Epithelial cell of umbilical artery (primary cell): ENCODE results near the gene CDKN2D. TPM values are rescaled to one million over a fixed set of nuclear protein-coding genes. Genes with fewer than 3 reads are reported as not detected.

ENCODE experiments used
- total RNA-seq: library from RNA; depleted of rRNA; stranded (reverse); fragments of >200 nt; gene quantifications from 2 replicates; pipeline ENCODE4 v1.2.3, GENCODE V29; 2014

Gene CDKN2D
- 5.9 and 7.1 TPM in 2 replicates for total RNA-seq

GRCh38 chr19:10568826-10569651 is at the start of gene CDKN2D:
Gene CDKN2D (minus strand): TSS chr19:10568979. CDS start chr19:10568653, 326 bp downstream.

GRCh38 chr19:10587022-10587838 is 18.5 kb upstream of the CDKN2D start, which contains the start of gene AP1M2:
Gene AP1M2 (minus strand): TSS chr19:10587312. CDS start chr19:10587231, 81 bp downstream.

GRCh38 chr19:10565567-10566407 is 3.0 kb downstream of the CDKN2D start, which contains the start of gene KRI1:
Gene KRI1 (minus strand): TSS chr19:10566010. CDS start chr19:10565999, 11 bp downstream.

GRCh38 chr19:10543420-10544241 is 25.1 kb downstream of the CDKN2D start, which contains the start of gene ATG4D:
Gene ATG4D (plus strand): TSS chr19:10543904. CDS start chr19:10544091, 187 bp downstream.

GRCh38 chr19:10517361-10517759 is 51.4 kb downstream of the CDKN2D start, which contains the start of gene S1PR5:
Gene S1PR5 (minus strand): TSS chr19:10517447. CDS start chr19:10515011, 2,436 bp downstream.

Other genes starting within 250 kb of the CDKN2D start
- gene RAVER1, start 235.4 kb downstream of the CDKN2D start, total RNA-seq, result 7.1 and 7.4 TPM in 2 replicates
- 11.7 and 16.6 TPM in 2 replicates for gene ICAM3, start 229.4 kb downstream of the CDKN2D start, total RNA-seq
- gene TYK2, start 188.4 kb downstream of the CDKN2D start, total RNA-seq, result 59.1 and 82.8 TPM in 2 replicates
- gene CDC37, start 165.4 kb downstream of the CDKN2D start, total RNA-seq, result 309 and 362 TPM in 2 replicates
- gene PDE4A, start 148.4 kb downstream of the CDKN2D start, total RNA-seq, result 1.6 and 1.7 TPM in 2 replicates
- 76.0 and 78.3 TPM in 2 replicates for gene KEAP1, start 65.6 kb downstream of the CDKN2D start, total RNA-seq
- gene S1PR5, start 51.5 kb downstream of the CDKN2D start, total RNA-seq, result under 0.01 TPM in 1 of 2 replicates, not detected in the other
- gene ATG4D, start 25.1 kb downstream of the CDKN2D start, total RNA-seq, result 12.9 and 14.0 TPM in 2 replicates
- 8.4 and 12.8 TPM in 2 replicates for gene KRI1, start 3.0 kb downstream of the CDKN2D start, total RNA-seq
- gene AP1M2, start 18.3 kb upstream of the CDKN2D start, total RNA-seq, result not detected in 2 replicates
- 27.6 and 61.2 TPM in 2 replicates for gene SLC44A2, start 56.6 kb upstream of the CDKN2D start, total RNA-seq
- 110 and 123 TPM in 2 replicates for gene ILF3, start 85.4 kb upstream of the CDKN2D start, total RNA-seq
- gene QTRT1, start 132.5 kb upstream of the CDKN2D start, total RNA-seq, result 34.1 and 48.0 TPM in 2 replicates
- gene DNM2, start 149.1 kb upstream of the CDKN2D start, total RNA-seq, result 79.6 and 96.2 TPM in 2 replicates